Duodenal mucosa (tissue), 2 donors: ENCODE measurements around the gene MTHFD2L.
"Not testable (repeated sequence)": the region's sequence is repeated elsewhere in the genome, so short reads cannot be mapped to it uniquely, and the experiment has no call there.

Experiments used
- H3K27ac ChIP-seq: one replicate; pipeline ENCODE4 v1.7.0; 2013; ENCODE audit warnings: low read depth, low read length
- H3K27me3 ChIP-seq, 2 donors: one replicate each; pipeline ENCODE4 v1.7.0; 2013; ENCODE audit warnings: low read length in 2 of 2, control low read depth in 1 of 2; ENCODE audit not compliant: insufficient read depth in 2 of 2, control insufficient read depth in 1 of 2
- H3K36me3 ChIP-seq, 2 donors: one replicate each; pipeline ENCODE4 v1.7.0; 2013; ENCODE audit warnings: low read length in 2 of 2, control low read depth in 1 of 2; ENCODE audit not compliant: insufficient read depth in 2 of 2, control insufficient read depth in 1 of 2
- H3K4me1 ChIP-seq, 2 donors: one replicate each; pipeline ENCODE4 v1.7.0; 2013; ENCODE audit warnings: low read length in 2 of 2, control low read depth in 1 of 2; ENCODE audit not compliant: insufficient read depth in 2 of 2, control insufficient read depth in 1 of 2
- H3K4me3 ChIP-seq, 2 donors: one replicate each; pipeline ENCODE4 v1.7.0; 2013; ENCODE audit warnings: low read length in 2 of 2, low read depth in 1 of 2
- H3K9ac ChIP-seq, 2 donors: one replicate each; pipeline ENCODE4 v1.7.0; 2013; ENCODE audit warnings: low read length in 2 of 2, low read depth in 1 of 2
- H3K9me3 ChIP-seq, 2 donors: one replicate each; pipeline ENCODE4 v1.7.0; 2013; ENCODE audit warnings: low read length in 2 of 2, control low read depth in 1 of 2; ENCODE audit not compliant: control insufficient read depth in 1 of 2

Gene MTHFD2L

DNA sequence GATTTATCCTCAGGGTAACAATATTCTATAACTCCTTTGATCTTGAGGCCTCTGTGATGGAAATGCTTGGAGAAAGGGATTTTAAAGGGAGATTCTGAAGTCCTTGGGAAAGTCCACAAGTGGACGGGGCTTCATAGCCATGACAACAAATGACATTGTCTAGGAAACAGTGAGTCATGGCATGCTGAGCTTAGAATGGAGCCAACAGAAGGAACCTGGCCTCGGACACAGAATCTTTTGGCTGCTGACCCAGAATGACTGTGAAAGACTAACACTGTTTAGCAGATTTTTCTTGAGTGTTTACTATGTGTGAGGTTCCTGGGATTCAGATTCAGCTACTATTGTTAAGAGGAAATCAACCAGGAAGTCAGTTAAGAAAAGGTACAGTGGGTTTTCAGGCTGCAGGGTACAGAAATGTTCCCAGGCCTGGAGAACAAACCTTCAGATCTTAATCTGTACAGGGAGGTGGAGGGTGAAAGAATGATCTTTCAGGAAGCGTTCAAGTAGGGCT is 40.8 kb upstream of the MTHFD2L start:
- peak overlapping the region; percentile 22 for H3K27ac ChIP-seq
- H3K4me3 ChIP-seq = no peak overlapping the region
- H3K9ac ChIP-seq = no peak overlapping the region
- peaks cover 7 to 15% of the 10 kb centered on the region in 2 donors for H3K4me1 ChIP-seq
- peaks cover 0 to 1% of the 10 kb centered on the region in 2 donors for H3K9me3 ChIP-seq
- no peaks in the 10 kb centered on the region for H3K36me3 ChIP-seq
- no peaks in the 10 kb centered on the region for H3K27me3 ChIP-seq

DNA sequence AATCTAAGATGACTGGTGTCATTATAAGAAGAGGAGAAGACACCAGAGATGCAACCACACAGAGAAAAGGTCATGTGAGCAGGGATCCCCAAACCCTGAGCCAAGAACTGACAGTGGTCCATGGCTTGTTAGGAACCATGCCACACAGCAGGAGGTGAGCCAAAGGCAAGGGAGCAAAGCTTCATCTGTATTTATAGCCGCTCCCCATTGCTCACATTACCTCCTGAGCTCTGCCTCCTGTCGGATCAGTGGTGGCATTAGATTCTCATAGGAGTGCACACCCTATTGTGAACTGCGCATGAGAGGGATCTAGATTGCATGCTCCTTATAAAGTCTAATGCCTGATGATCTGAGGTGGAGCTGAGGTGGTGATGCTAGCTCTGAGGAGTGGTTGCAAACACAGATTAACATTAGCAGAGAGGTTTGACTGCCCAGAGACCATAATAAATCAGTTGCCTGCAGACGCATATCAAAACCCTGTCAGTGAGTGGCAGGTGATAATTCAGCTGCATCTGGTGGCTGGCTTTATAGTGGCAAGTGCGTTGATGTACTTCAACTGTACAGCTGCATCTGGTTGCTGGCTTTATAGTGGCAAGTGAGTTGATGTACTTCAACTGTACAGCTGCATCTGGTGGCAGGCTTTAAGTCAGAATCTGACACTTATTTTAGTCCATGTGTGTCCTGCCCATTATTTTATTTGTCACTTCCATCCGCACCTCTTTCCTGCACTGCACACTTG is 39.1 kb upstream of the MTHFD2L start:
- H3K27me3 ChIP-seq = no peaks in the 10 kb centered on the region
- no peaks in the 10 kb centered on the region for H3K36me3 ChIP-seq
- peaks cover 7 to 15% of the 10 kb centered on the region in 2 donors for H3K4me1 ChIP-seq
- peaks cover 0 to 1% of the 10 kb centered on the region in 2 donors for H3K9me3 ChIP-seq
- no peak overlapping the region for H3K4me3 ChIP-seq
- H3K27ac ChIP-seq = no peak overlapping the region
- H3K9ac ChIP-seq = no peak overlapping the region

- Histone ChIP-seq H3K9ac (no peak overlapping the region), H3K4me1 (peaks cover 7 to 15% of the 10 kb centered on the region in 2 donors), H3K4me3 (no peak overlapping the region), H3K27me3 (no peaks in the 10 kb centered on the region), H3K36me3 (no peaks in the 10 kb centered on the region), H3K9me3 (peaks cover 0 to 1% of the 10 kb centered on the region in 2 donors), H3K27ac (no peak overlapping the region)
These were observed 37.8 kb upstream of the MTHFD2L start for GRCh38 chr4:74120086-74120485.

DNA sequence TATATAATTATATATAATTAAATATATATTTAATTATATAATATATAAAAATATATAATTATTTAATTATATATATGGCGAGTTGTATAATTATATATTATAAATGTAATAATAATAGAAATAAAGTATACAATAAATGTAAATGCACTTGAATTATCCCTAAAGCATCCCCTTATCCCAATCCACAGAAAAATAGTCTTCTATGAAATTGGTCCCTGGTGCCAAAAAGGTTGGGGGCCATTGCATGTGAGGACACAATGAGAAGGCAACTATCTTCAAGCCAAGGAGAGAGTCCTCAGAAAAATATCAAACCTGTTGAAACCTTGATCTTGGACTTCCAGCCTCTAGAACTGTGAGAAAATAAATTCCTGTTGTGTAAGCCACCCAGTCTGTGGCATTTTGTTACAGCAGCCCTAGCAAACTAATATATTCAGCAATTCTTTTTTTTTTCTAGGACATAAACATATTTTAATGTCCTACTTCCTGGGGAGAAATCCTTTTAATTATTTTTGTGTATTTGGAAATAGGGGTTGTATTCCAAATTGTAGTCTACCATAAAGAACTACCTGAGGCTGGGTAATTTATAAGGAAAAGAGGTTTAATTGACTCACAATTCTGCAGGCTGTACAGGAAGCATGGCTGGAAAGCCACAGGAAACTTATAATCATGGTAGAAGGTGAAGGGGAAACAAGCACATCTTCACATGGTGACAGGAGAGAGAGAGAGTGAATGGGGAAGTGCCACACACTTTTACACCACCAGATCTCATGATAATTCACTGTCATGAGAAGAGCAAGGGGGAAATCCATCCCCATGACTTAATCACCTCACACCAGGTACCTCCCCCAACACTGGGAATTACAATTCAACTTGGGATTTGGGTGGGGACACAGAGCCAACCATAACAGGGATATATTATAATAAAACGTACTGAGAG is 36.0 kb upstream of the MTHFD2L start:
- H3K9ac ChIP-seq = no peak overlapping the region
- H3K4me3 ChIP-seq = no peak overlapping the region
- no peak overlapping the region for H3K27ac ChIP-seq
- H3K27me3 ChIP-seq = no peaks in the 10 kb centered on the region
- peaks cover 7 to 8% of the 10 kb centered on the region in 2 donors for H3K4me1 ChIP-seq
- H3K9me3 ChIP-seq = peaks cover 0 to 1% of the 10 kb centered on the region in 2 donors
- no peaks in the 10 kb centered on the region for H3K36me3 ChIP-seq

DNA sequence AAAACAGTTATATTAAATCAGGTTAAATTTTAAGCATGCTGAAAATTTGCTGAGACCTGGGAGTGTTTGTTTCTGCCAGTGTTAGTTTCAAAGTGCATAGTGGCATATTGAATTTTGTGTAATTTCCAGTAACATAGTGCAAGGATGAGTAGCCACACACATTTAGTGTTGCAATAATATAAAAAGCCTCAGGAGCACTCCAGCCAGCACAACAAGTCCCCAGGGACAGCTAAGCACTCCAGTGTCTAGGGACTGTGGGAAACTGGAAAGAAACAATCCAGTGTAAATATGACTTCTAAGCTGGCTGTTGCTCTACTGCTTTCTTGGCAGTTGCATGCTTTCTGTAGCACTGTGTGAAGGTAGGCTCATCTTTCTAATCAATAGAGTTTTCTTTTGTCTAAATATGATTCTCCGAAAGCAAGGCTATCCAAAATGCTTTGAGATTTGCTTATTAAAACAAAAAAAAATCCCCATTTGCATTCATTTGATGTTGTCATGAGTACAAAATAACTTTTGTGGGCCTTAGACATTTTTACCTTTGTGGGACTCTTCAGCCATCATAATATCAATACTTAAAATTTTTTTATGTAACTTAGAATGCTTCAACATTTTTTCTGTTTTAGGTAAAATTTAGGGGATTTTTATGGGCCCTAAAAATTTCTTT is 34.7 kb upstream of the MTHFD2L start:
- Histone ChIP-seq H3K9ac (no peak overlapping the region), H3K9me3 (peaks cover 0 to 1% of the 10 kb centered on the region in 2 donors), H3K36me3 (no peaks in the 10 kb centered on the region), H3K4me3 (no peak overlapping the region), H3K27ac (no peak overlapping the region), H3K27me3 (no peaks in the 10 kb centered on the region), H3K4me1 (no peaks in the 10 kb centered on the region)

- H3K9me3 ChIP-seq = peaks cover 0 to 1% of the 10 kb centered on the region in 2 donors
- H3K9ac ChIP-seq = no peak overlapping the region
- H3K36me3 ChIP-seq = no peaks in the 10 kb centered on the region
- no peak overlapping the region for H3K4me3 ChIP-seq
- no peaks in the 10 kb centered on the region for H3K27me3 ChIP-seq
- no peak overlapping the region for H3K27ac ChIP-seq
- no peaks in the 10 kb centered on the region for H3K4me1 ChIP-seq
These were observed 32.9 kb upstream of the MTHFD2L start for GRCh38 chr4:74125029-74125428.

DNA sequence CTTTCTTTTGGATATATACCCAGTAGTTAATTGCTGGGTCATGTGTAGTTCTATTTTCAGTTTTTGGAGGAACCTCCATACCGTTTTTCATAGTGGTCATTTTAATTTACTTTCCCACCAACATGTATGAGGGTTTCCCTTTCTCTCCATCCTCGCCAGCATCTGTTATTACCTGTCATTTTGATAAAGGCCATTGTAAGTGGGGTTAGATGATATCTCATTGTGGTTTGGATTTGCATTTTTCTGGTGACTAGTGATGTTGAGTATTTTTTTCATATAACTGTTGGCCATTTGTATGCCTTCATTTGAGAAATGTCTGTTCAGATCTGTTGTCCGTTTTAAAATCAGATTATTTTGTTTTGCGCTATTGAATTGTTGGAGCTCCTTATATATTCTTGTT is 30.2 kb upstream of the MTHFD2L start:
- Histone ChIP-seq H3K9me3 (no peaks in the 10 kb centered on the region), H3K9ac (no peak overlapping the region), H3K27me3 (no peaks in the 10 kb centered on the region), H3K4me3 (no peak overlapping the region), H3K4me1 (no peaks in the 10 kb centered on the region), H3K27ac (no peak overlapping the region), H3K36me3 (no peaks in the 10 kb centered on the region)

GRCh38 chr4:74130843-74131242 is 27.1 kb upstream of the MTHFD2L start:
- H3K27me3 ChIP-seq, H3K9me3 ChIP-seq, H3K9ac ChIP-seq, H3K4me1 ChIP-seq, H3K27ac ChIP-seq, H3K4me3 ChIP-seq, H3K36me3 ChIP-seq: not testable (repeated sequence)

DNA sequence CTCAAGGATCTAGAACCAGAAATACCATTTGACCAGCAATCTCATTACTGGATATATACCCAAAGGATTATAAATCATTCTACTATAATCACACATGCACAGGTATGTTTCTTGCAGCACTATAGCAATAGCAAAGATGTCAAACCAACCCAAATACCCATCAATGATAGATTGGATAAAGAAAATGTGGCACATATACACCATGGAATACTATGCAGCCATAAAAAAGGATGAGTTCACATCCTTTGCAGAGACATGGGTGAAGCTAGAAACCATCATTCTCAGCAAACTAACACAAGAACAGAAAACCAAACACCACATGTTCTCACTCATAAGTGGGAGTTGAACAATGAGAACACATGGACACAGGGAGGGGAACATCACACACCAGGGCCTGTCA is 25.7 kb upstream of the MTHFD2L start:
- H3K4me3 ChIP-seq, H3K9me3 ChIP-seq, H3K27ac ChIP-seq, H3K9ac ChIP-seq, H3K27me3 ChIP-seq, H3K36me3 ChIP-seq, H3K4me1 ChIP-seq: not testable (repeated sequence)

DNA sequence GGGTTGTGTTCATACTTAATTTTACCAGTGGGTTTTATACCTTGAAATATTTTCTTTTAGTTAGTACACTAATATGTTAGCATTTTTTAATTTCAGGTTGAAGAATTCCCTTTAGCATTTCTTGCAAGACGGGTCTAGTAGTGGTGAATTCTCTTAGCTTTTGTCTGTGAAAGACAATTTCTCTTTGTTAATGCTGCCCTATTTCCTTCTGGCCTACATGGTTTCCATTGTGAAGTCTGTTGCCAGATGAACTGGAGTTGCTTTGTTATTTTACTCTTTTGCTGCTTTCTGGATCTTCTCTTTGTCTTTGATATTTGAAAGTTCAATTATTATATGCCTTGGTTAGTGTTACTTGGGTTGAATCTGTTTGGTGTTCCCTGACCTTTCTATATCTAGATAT is 25.0 kb upstream of the MTHFD2L start:
- H3K4me1 ChIP-seq = peaks cover 0 to 3% of the 10 kb centered on the region in 2 donors

More for the DNA sequence above, 25.0 kb upstream of the MTHFD2L start:
- H3K36me3 ChIP-seq = no peaks in the 10 kb centered on the region
- H3K9me3 ChIP-seq = peaks cover 2 to 6% of the 10 kb centered on the region in 2 donors
- H3K4me3 ChIP-seq = no peak overlapping the region
- no peak overlapping the region for H3K27ac ChIP-seq
- no peaks in the 10 kb centered on the region for H3K27me3 ChIP-seq
- no peak overlapping the region for H3K9ac ChIP-seq
